IMR-90 (cell line): ENCODE results near the gene MMP3. TPM values are rescaled to one million over a fixed set of nuclear protein-coding genes. Genes with fewer than 3 reads are reported as not detected.

Experiments
- ATAC-seq: fragments of 200-7000 bp; cut with Tn5 transposase; 2 replicates; pipeline ENCODE4 v1.9.1; 2020; ENCODE audit warnings: low read depth, mild to moderate bottlenecking, moderate library complexity
- BruUV-seq: library from RNA; stranded (reverse); fragments of 400-500 nt; replicated peaks from 2 replicates; lab custom pipeline; 2021; lab: Mats Ljungman, UMichigan
- CTCF ChIA-PET: fragments of 300-600 bp; formaldehyde crosslinking; extraction: SDS; loops from one replicate; lab custom pipeline; 2021; ENCODE audit warnings: antibody characterized with exemption; lab: Yijun Ruan, JAX
- POLR2A ChIA-PET: fragments of 300-600 bp; sonication (Branson Sonifier 250); formaldehyde crosslinking; loops from one replicate; lab custom pipeline; 2022; ENCODE audit warnings: antibody characterized with exemption; ENCODE audit not compliant: unreplicated experiment; lab: Charles Lee
- DNase-seq: peaks from one replicate; pipeline ENCODE4 v3.0.0; 2013
- H2AFZ ChIP-seq: replicated peaks from 2 replicates; pipeline ENCODE3; 2013; ENCODE audit warnings: low read length, mild to moderate bottlenecking; ENCODE audit not compliant: poor library complexity
- H2AK5ac ChIP-seq: 2 replicates; pipeline ENCODE4 v1.6.1; 2013; ENCODE audit warnings: low read depth, low read length, inconsistent platforms
- H2AK9ac ChIP-seq: replicated peaks from 2 replicates; pipeline ENCODE3; 2013; ENCODE audit warnings: mild to moderate bottlenecking, low read depth, low read length, moderate library complexity; ENCODE audit not compliant: poor library complexity
- H2BK120ac ChIP-seq: 2 replicates; pipeline ENCODE4 v1.6.1; 2013; ENCODE audit warnings: low read depth, low read length, inconsistent platforms
- H2BK15ac ChIP-seq: 3 replicates; pipeline ENCODE4 v1.6.1; 2013; ENCODE audit warnings: low read depth, low read length, inconsistent platforms
- H2BK20ac ChIP-seq: 2 replicates; pipeline ENCODE4 v1.6.1; 2013; ENCODE audit warnings: low read depth, mild to moderate bottlenecking, inconsistent platforms, low read length, moderate library complexity
- H2BK5ac ChIP-seq: 2 replicates; pipeline ENCODE4 v1.6.1; 2013; ENCODE audit warnings: mild to moderate bottlenecking, low read depth, low read length, inconsistent platforms; ENCODE audit not compliant: poor library complexity, severe bottlenecking
- H3K14ac ChIP-seq: replicated peaks from 2 replicates; pipeline ENCODE4 v1.6.1; 2013; ENCODE audit warnings: low read depth, low read length, inconsistent platforms
- H3K18ac ChIP-seq: 2 replicates; pipeline ENCODE4 v1.6.1; 2013; ENCODE audit warnings: low read depth, low read length, control low read depth
- H3K23ac ChIP-seq: 2 replicates; pipeline ENCODE4 v1.6.1; 2013; ENCODE audit warnings: low read depth, low read length, inconsistent platforms
- H3K27ac ChIP-seq: 2 replicates; pipeline ENCODE4 v1.5.1; 2013; ENCODE audit warnings: mild to moderate bottlenecking, control low read depth, low read length; ENCODE audit not compliant: insufficient read depth
- H3K27me3 ChIP-seq: 2 replicates; pipeline ENCODE4 v1.6.1; 2013; ENCODE audit warnings: low read length; ENCODE audit not compliant: control insufficient read depth, insufficient read depth
- H3K36me3 ChIP-seq: 2 replicates; pipeline ENCODE4 v1.6.1; 2013; ENCODE audit warnings: low read length, mixed read lengths; ENCODE audit not compliant: control insufficient read depth, insufficient read depth
- H3K4ac ChIP-seq: 2 replicates; pipeline ENCODE4 v1.6.1; 2013; ENCODE audit warnings: low read depth, low read length, inconsistent platforms
- H3K4me1 ChIP-seq: 2 replicates; pipeline ENCODE4 v1.6.1; 2013; ENCODE audit warnings: low read length, mixed read lengths; ENCODE audit not compliant: control insufficient read depth, insufficient read depth
- H3K4me2 ChIP-seq: 2 replicates; pipeline ENCODE4 v1.6.1; 2013; ENCODE audit warnings: low read depth, mild to moderate bottlenecking, control low read depth, low read length, moderate library complexity
- H3K4me3 ChIP-seq: 2 replicates; pipeline ENCODE4 v1.5.1; 2013; ENCODE audit warnings: low read depth, mild to moderate bottlenecking, control low read depth, low read length, moderate library complexity; ENCODE audit not compliant: insufficient read depth
- H3K56ac ChIP-seq: 2 replicates; pipeline ENCODE4 v1.6.1; 2013; ENCODE audit warnings: low read length, inconsistent platforms; ENCODE audit not compliant: insufficient read depth; ENCODE audit errors: extremely low read depth
- H3K79me1 ChIP-seq, 2 experiments: 2 replicates each; pipeline ENCODE4 v1.6.1; 2013; ENCODE audit warnings: low read length in 2 of 2, inconsistent platforms in 1 of 2, low read depth in 1 of 2
- H3K9ac ChIP-seq: 2 replicates; pipeline ENCODE4 v1.6.1; 2013; ENCODE audit warnings: low read depth, low read length, control low read depth
- H3K9me1 ChIP-seq: 2 replicates; pipeline ENCODE4 v1.6.1; 2013; ENCODE audit warnings: low read length, inconsistent platforms; ENCODE audit not compliant: insufficient read depth
- H3K9me3 ChIP-seq: 2 replicates; pipeline ENCODE4 v1.6.1; 2013; ENCODE audit warnings: low read length; ENCODE audit not compliant: control insufficient read depth, insufficient read depth
- H4K20me1 ChIP-seq: 2 replicates; pipeline ENCODE4 v1.6.1; 2013; ENCODE audit warnings: low read length, inconsistent platforms; ENCODE audit not compliant: insufficient read depth
- H4K5ac ChIP-seq: 2 replicates; pipeline ENCODE4 v1.6.1; 2013; ENCODE audit warnings: mild to moderate bottlenecking, low read depth, low read length, control low read depth
- H4K8ac ChIP-seq, 2 experiments: 2 replicates each; pipeline ENCODE4 v1.6.1; 2013; ENCODE audit warnings: low read depth in 2 of 2, low read length in 2 of 2, control low read depth in 1 of 2, inconsistent platforms in 1 of 2
- H4K91ac ChIP-seq: 2 replicates; pipeline ENCODE4 v1.6.1; 2013; ENCODE audit warnings: low read depth, low read length, inconsistent platforms; ENCODE audit not compliant: insufficient read depth
- BHLHE40 ChIP-seq: fragments of 150-350 bp; IDR thresholded peaks from 2 replicates; pipeline ENCODE4 v1.6.1; 2016; ENCODE audit warnings: mild to moderate bottlenecking, low read depth, low read length
- CEBPB ChIP-seq: IDR thresholded peaks from 2 replicates; pipeline ENCODE4 v1.6.1; 2012; ENCODE audit warnings: low read depth, low read length, improper control_type of control experiment
- CHD1 ChIP-seq: IDR thresholded peaks from 2 replicates; pipeline ENCODE4 v1.6.1; 2012; ENCODE audit warnings: low read depth, low read length, improper control_type of control experiment
- CTCF ChIP-seq: conservative IDR thresholded peaks from 2 replicates; pipeline ENCODE4 v1.5.1; 2012; ENCODE audit warnings: mild to moderate bottlenecking, low read depth, low read length, improper control_type of control experiment
- ELK1 ChIP-seq: fragments of 150-350 bp; IDR thresholded peaks from 2 replicates; pipeline ENCODE4 v1.6.1; 2016; ENCODE audit warnings: low read depth, mild to moderate bottlenecking, low read length, moderate library complexity, borderline replicate concordance
- FOS ChIP-seq: fragments of 150-350 bp; IDR thresholded peaks from 2 replicates; pipeline ENCODE4 v1.6.1; 2016; ENCODE audit warnings: low read depth, low read length
- MAFK ChIP-seq: IDR thresholded peaks from 2 replicates; pipeline ENCODE4 v1.6.1; 2012; ENCODE audit warnings: low read depth, low read length, improper control_type of control experiment
- MAZ ChIP-seq: IDR thresholded peaks from 2 replicates; pipeline ENCODE4 v1.6.1; 2012; ENCODE audit warnings: low read depth, mild to moderate bottlenecking, low read length, improper control_type of control experiment, moderate library complexity, borderline replicate concordance
- MXI1 ChIP-seq: IDR thresholded peaks from 2 replicates; pipeline ENCODE4 v1.6.1; 2012; ENCODE audit warnings: low read depth, mild to moderate bottlenecking, low read length, moderate library complexity, borderline replicate concordance
- NFE2L2 ChIP-seq: fragments of 150-350 bp; IDR thresholded peaks from 2 replicates; pipeline ENCODE4 v1.6.1; 2016; ENCODE audit warnings: low read depth, mild to moderate bottlenecking, low read length
- POLR2A ChIP-seq: IDR thresholded peaks from 2 replicates; pipeline ENCODE4 v1.6.1; 2012; ENCODE audit warnings: mild to moderate bottlenecking, low read depth, low read length
- RAD21 ChIP-seq: IDR thresholded peaks from 2 replicates; pipeline ENCODE4 v1.6.1; 2012; ENCODE audit warnings: low read length, improper control_type of control experiment
- RCOR1 ChIP-seq: IDR thresholded peaks from 2 replicates; pipeline ENCODE4 v1.6.1; 2012; ENCODE audit warnings: mild to moderate bottlenecking, low read length, improper control_type of control experiment; ENCODE audit not compliant: insufficient replicate concordance
- RFX5 ChIP-seq: IDR thresholded peaks from 2 replicates; pipeline ENCODE4 v1.8.0; 2012; ENCODE audit warnings: low read depth, mild to moderate bottlenecking, low read length, moderate library complexity
- SMC3 ChIP-seq: fragments of 150-350 bp; IDR thresholded peaks from 2 replicates; pipeline ENCODE4 v1.6.1; 2016; ENCODE audit warnings: low read depth, mild to moderate bottlenecking, antibody characterized with exemption, low read length, moderate library complexity
- USF2 ChIP-seq: fragments of 150-350 bp; IDR thresholded peaks from 2 replicates; pipeline ENCODE4 v1.6.1; 2017; ENCODE audit warnings: mild to moderate bottlenecking, antibody characterized with exemption, low read length, low read depth
- WGBS, 2 experiments: methylation state at CpG; one replicate each; pipeline versions ENCODE4 v1.1.5 to v1.1.7; 2013; ENCODE audit warnings: missing lambda C conversion rate in 2 of 2; ENCODE audit not compliant: insufficient read length in 1 of 2; ENCODE audit errors: extremely low coverage in 2 of 2; 5-methylcytosine and 5-hydroxymethylcytosine counted together
- dilution Hi-C: fragments of 300-500 bp; cut with HindIII; formaldehyde crosslinking; loops from one replicate; pipeline ENCODE4 v1.14.3; 2018; ENCODE audit warnings: low sequenced_read_pairs; ENCODE audit not compliant: unreplicated experiment
- in situ Hi-C: fragments of 300-500 bp; cut with MboI; formaldehyde crosslinking; loops from 3 replicates; pipeline ENCODE4 v1.14.3; 2019; ENCODE audit warnings: low sequenced_read_pairs, inconsistent platforms, mixed read lengths
- intact Hi-C: fragments of 100-400 bp; cut with micrococcal nuclease; formaldehyde crosslinking; loops from 2 replicates; pipeline ENCODE4 v1.10.0; 2022
- polyA plus RNA-seq, 3 experiments: library from polyadenylated mRNA; depleted of rRNA; stranded (reverse); fragments of >200 nt; gene quantifications; 2 replicates each; pipeline ENCODE4 v1.2.3, GENCODE V29; 2012; ENCODE audit warnings: low replicate concordance in 1 of 3
- total RNA-seq: library from RNA; depleted of rRNA; stranded (reverse); fragments of >200 nt; gene quantifications from 2 replicates; pipeline ENCODE4 v1.2.3, GENCODE V29; 2012

The MMP3 gene
- total and polyA plus RNA-seq, 2 of the 4 experiments (the other 2 are of a cell fraction), result under 0.01 to 0.39 TPM

- no peak for DNase-seq
Measured at GRCh38 chr11:102886999-102887398, 43.6 kb upstream of the MMP3 start.

More at GRCh38 chr11:102886999-102887398, 43.6 kb upstream of the MMP3 start:
- Histone ChIP-seq H3K79me1 (no peaks in the 10 kb centered on the region), H3K4me1 (no peaks in the 10 kb centered on the region), H2BK5ac (no peak overlapping the region), H3K4me2 (no peak overlapping the region), H3K9ac (no peak overlapping the region), H4K20me1 (no peaks in the 10 kb centered on the region), H2BK20ac (no peak overlapping the region), H3K9me3 (no peaks in the 10 kb centered on the region), H2AFZ (no peak overlapping the region), H3K18ac (no peak overlapping the region), H3K4ac (no peak overlapping the region), H2AK9ac (no peak overlapping the region), H3K27me3 (peaks cover 22% of the 10 kb centered on the region), H3K56ac (no peak overlapping the region), H2BK120ac (no peak overlapping the region), H3K9me1 (no peaks in the 10 kb centered on the region), H4K8ac (no peak overlapping the region), H3K23ac (no peak overlapping the region), H3K14ac (no peak overlapping the region), H3K27ac (no peak overlapping the region), H4K91ac (no peak overlapping the region), H2BK15ac (no peak overlapping the region), H3K4me3 (no peak overlapping the region), H3K36me3 (no peaks in the 10 kb centered on the region), H2AK5ac (no peak overlapping the region), H4K5ac (no peak overlapping the region)
- no TSS peak for BruUV-seq
- ATAC-seq, result no peak
- in situ Hi-C loops, result no loop called here
- ChIA-PET CTCF (no interaction called here), POLR2A (no interaction called here)
- intact Hi-C loops, result no loop called here
- dilution Hi-C loops, result no loop called here
- 72% methylated on average over 2 of the region's 6 CpGs; no CpG with 5 or more reads in 1 of the 2 experiments for WGBS, 2 experiments
- no peak for TF ChIP-seq RFX5
- TF ChIP-seq MXI1, result no peak
- TF ChIP-seq MAZ, result no peak
- TF ChIP-seq RAD21, result no peak
- TF ChIP-seq SMC3, result no peak
- no peak for TF ChIP-seq NFE2L2
- TF ChIP-seq CTCF, result no peak
- no peak for TF ChIP-seq ELK1
- TF ChIP-seq CEBPB, result no peak
- no peak for TF ChIP-seq RCOR1
- TF ChIP-seq MAFK, result no peak
- no peak for TF ChIP-seq FOS
- no peak for TF ChIP-seq BHLHE40
- no peak for TF ChIP-seq CHD1
- no peak for TF ChIP-seq POLR2A
- TF ChIP-seq USF2, result no peak
